NT2/D1 (cell line): ENCODE data around the gene GLTP.

Experiments
- SUZ12 ChIP-seq: IDR thresholded peaks from 2 replicates; pipeline ENCODE4 v1.6.1; 2011; ENCODE audit not compliant: insufficient read length, insufficient read depth; ENCODE audit errors: extremely low read depth
- YY1 ChIP-seq: IDR thresholded peaks from 2 replicates; pipeline ENCODE4 v1.6.1; 2011; ENCODE audit not compliant: insufficient read length, insufficient read depth
- ZNF274 ChIP-seq: IDR thresholded peaks from 2 replicates; pipeline ENCODE4 v1.6.1; 2011; ENCODE audit warnings: mild to moderate bottlenecking, low read depth, low read length

- TF ChIP-seq YY1 = no peak
- TF ChIP-seq ZNF274 = no peak
- no peak for TF ChIP-seq SUZ12
Measured at GRCh38 chr12:109926488-109927210, 46.3 kb upstream of the GLTP start.
